Hematopoietic multipotent progenitor cell treated with erythropoietin and hydrocortisone succinate and interleukin-3 and kit ligand, for 15 days (in vitro differentiated cells): ENCODE data around the gene JAKMIP2.
"Not testable (repeated sequence)": the region's sequence is repeated elsewhere in the genome, so short reads cannot be mapped to it uniquely, and the experiment has no call there.

Experiments used
- DNase-seq: peaks from one replicate; pipeline ENCODE4 v3.0.0-alpha.2; 2015; ENCODE audit warnings: low spot score

Gene JAKMIP2

GRCh38 chr5:147782110-147783028 lies at the start of gene JAKMIP2:
TSS of gene JAKMIP2 (minus strand) at chr5:147782728. CDS start at chr5:147671806, 110,922 bp downstream.
- DNase-seq = no peak

- no peak for DNase-seq
Observed at GRCh38 chr5:147831465-147831864, 48.9 kb upstream of the JAKMIP2 start, which contains the start of gene SPINK1. TSS of gene SPINK1 (minus strand) at chr5:147831671. CDS start at chr5:147831577, 94 bp downstream.

- DNase-seq = no peak
Observed at GRCh38 chr5:147830035-147830434, 47.5 kb upstream of the JAKMIP2 start.

- not testable (repeated sequence) for DNase-seq
Observed at GRCh38 chr5:147827017-147827416, 44.5 kb upstream of the JAKMIP2 start.

- DNase-seq = no peak
Observed at GRCh38 chr5:147826361-147826760, 43.8 kb upstream of the JAKMIP2 start.

GRCh38 chr5:147822686-147823491 lies 40.4 kb upstream of the JAKMIP2 start:
- peak; percentile 44 for DNase-seq

GRCh38 chr5:147822222-147822621 lies 39.7 kb upstream of the JAKMIP2 start:
- DNase-seq = not testable (repeated sequence)

- no peak for DNase-seq
Observed at GRCh38 chr5:147821766-147822165, 39.2 kb upstream of the JAKMIP2 start.

GRCh38 chr5:147819261-147819770 lies 36.8 kb upstream of the JAKMIP2 start:
- DNase-seq = no peak

GRCh38 chr5:147818290-147818689 lies 35.8 kb upstream of the JAKMIP2 start:
- no peak for DNase-seq

- no peak for DNase-seq
Observed at GRCh38 chr5:147813696-147814095, 31.2 kb upstream of the JAKMIP2 start.

GRCh38 chr5:147809830-147810666 lies 27.5 kb upstream of the JAKMIP2 start:
- no peak for DNase-seq

GRCh38 chr5:147805030-147805454 lies 22.5 kb upstream of the JAKMIP2 start:
- no peak for DNase-seq

- no peak for DNase-seq
Observed at GRCh38 chr5:147804334-147804733, 21.8 kb upstream of the JAKMIP2 start.

GRCh38 chr5:147803926-147804325 lies 21.4 kb upstream of the JAKMIP2 start:
- no peak for DNase-seq

GRCh38 chr5:147803161-147803560 lies 20.6 kb upstream of the JAKMIP2 start:
- not testable (repeated sequence) for DNase-seq

- no peak for DNase-seq
Observed at GRCh38 chr5:147801461-147801860, 18.9 kb upstream of the JAKMIP2 start.

GRCh38 chr5:147800491-147800890 lies 18.0 kb upstream of the JAKMIP2 start:
- DNase-seq = no peak

GRCh38 chr5:147796556-147797308 lies 14.2 kb upstream of the JAKMIP2 start:
- DNase-seq = no peak

- DNase-seq = no peak
Observed at GRCh38 chr5:147791181-147791580, 8.7 kb upstream of the JAKMIP2 start.

- no peak for DNase-seq
Observed at GRCh38 chr5:147789820-147790219, 7.3 kb upstream of the JAKMIP2 start.
